Cerebellar cortex (tissue), 1 donor: ENCODE data around the gene APOM.

Experiments used
- DNase-seq: peaks from one replicate; pipeline ENCODE4 v3.0.0-alpha.2; 2015; ENCODE audit warnings: low spot score

The APOM gene

DNA sequence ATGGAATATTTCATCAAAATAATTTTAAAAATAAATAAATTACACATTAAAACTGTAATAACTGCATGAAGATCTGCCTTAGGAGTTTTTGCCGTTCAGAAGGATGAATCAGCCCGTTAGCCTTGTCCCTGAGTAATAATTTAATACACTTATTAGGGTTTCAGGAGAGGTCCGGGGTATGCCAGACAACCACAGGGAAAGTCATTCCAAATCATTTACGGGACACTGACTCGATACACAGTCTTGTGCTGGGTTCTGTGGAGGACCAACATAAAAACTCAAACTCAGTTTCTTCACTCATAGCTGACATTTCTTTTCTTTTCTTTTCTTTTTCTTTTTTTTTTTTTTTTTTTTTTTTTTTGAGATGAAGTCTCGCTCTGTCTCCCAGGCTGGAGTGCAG is 50.2 kb downstream of the APOM start:
- DNase-seq: no peak

DNA sequence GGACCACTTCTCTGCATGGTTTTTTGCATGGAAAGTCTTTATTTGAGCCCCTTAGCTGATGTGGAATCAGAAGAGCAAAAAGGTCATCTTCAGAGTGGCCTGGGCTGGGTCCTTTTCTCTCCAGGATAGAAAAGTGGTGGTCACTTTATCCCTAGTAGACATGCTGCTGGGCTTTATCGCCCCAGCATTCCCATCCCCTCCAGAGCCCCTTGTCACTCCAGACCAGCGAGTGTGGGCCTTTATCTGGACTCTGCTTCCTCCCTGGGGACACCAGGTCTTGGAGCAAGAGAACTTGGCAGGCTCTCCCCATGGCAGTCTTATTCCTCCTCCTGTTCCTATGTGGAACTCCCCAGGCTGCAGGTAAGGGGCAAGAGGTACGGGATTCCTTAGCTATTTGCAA is 50.9 kb downstream of the APOM start, which contains the start of gene LY6G6F:
Gene LY6G6F, plus strand, starts transcription at position 268 of the 400 bp plus-strand sequence. Its CDS starts 41 bp downstream, at position 309.
- no peak for DNase-seq

DNA sequence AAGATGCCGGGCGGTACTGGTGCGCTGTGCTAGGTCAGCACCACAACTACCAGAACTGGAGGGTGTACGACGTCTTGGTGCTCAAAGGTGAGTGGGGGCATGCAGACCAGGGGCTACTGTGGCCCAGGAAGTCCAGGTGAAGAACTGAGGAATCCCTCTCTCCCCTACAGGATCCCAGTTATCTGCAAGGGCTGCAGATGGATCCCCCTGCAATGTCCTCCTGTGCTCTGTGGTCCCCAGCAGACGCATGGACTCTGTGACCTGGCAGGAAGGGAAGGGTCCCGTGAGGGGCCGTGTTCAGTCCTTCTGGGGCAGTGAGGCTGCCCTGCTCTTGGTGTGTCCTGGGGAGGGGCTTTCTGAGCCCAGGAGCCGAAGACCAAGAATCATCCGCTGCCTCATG is 52.0 kb downstream of the APOM start:
- DNase-seq: no peak
